A549 (cell line): Measurements from ENCODE around the gene MED4. TPM values are rescaled to one million over a fixed set of nuclear protein-coding genes. Genes with fewer than 3 reads are reported as not detected.

Experiments used
- ATAC-seq, 2 experiments: fragments of 200-7000 bp in 1 of 2; fragments of >200 bp in 1 of 2; cut with Nextera tagmentation in 1 of 2; cut with Tn5 transposase in 1 of 2; 3 replicates each; pipeline versions ENCODE4 v1.8.0 to v1.9.1; 2018 to 2020; ENCODE audit warnings: mild to moderate bottlenecking in 1 of 2, moderate library complexity in 1 of 2
- CTCF ChIA-PET: fragments of 300-600 bp; sonication (Branson Sonifier 250); formaldehyde crosslinking; extraction: SDS; loops from one replicate; lab custom pipeline; 2021; ENCODE audit warnings: antibody characterized with exemption, inconsistent platforms; lab: Yijun Ruan, JAX
- POLR2A ChIA-PET: fragments of 350-600 bp; formaldehyde crosslinking; extraction: SDS; loops from one replicate; lab custom pipeline; 2021; ENCODE audit warnings: antibody characterized with exemption, inconsistent platforms; lab: Yijun Ruan, JAX
- DNase-seq, 2 experiments: peaks; one replicate each; pipeline versions ENCODE4 v3.0.0 to v3.0.0-alpha.2; 2011 to 2016; ENCODE audit warnings: low read depth in 1 of 2, low spot score in 1 of 2
- FAIRE-seq: peaks from 2 replicates; lab custom pipeline; 2011; peaks lifted over from hg19 to GRCh38; lab: Jason Lieb, UNC
- H3K27ac ChIP-seq, 2 experiments: fragments of >200 bp; sonication (Bioruptor Twin); formaldehyde crosslinking; 3 replicates each; pipeline ENCODE4 v1.5.1; 2016 to 2017
- H3K4me1 ChIP-seq: fragments of >200 bp; sonication (Bioruptor Twin); formaldehyde crosslinking; 3 replicates; pipeline ENCODE4 v1.6.1; 2016
- H3K4me2 ChIP-seq: fragments of >200 bp; sonication (Bioruptor Twin); formaldehyde crosslinking; 3 replicates; pipeline ENCODE4 v1.6.1; 2016
- H3K4me3 ChIP-seq: fragments of >200 bp; sonication (Bioruptor Twin); formaldehyde crosslinking; 3 replicates; pipeline ENCODE4 v1.5.1; 2016
- H3K9me3 ChIP-seq: fragments of >200 bp; sonication (Bioruptor Twin); formaldehyde crosslinking; 3 replicates; pipeline ENCODE4 v1.6.1; 2016
- BHLHE40 ChIP-seq: IDR thresholded peaks from 2 replicates; pipeline ENCODE4 v1.6.1; 2012; ENCODE audit warnings: low read depth, low read length, inconsistent platforms
- CBX2 ChIP-seq: fragments of 200-600 bp; sonication (generic); IDR thresholded peaks from 2 replicates; pipeline ENCODE4 v1.6.1; 2016; ENCODE audit warnings: low read depth, mild to moderate bottlenecking, borderline replicate concordance
- CBX8 ChIP-seq: fragments of 200-600 bp; sonication (generic); IDR thresholded peaks from 2 replicates; pipeline ENCODE4 v1.6.1; 2016
- CHD4 ChIP-seq: fragments of 200-600 bp; sonication (generic); IDR thresholded peaks from 2 replicates; pipeline ENCODE4 v1.6.1; 2016; ENCODE audit warnings: antibody characterized with exemption, mild to moderate bottlenecking, borderline replicate concordance
- CTCF ChIP-seq: fragments of >200 bp; sonication (Bioruptor Twin); formaldehyde crosslinking; IDR thresholded peaks from 3 replicates; pipeline ENCODE4 v1.5.1; 2016
- EHMT2 ChIP-seq: fragments of 200-600 bp; sonication (generic); IDR thresholded peaks from 2 replicates; pipeline ENCODE4 v1.6.1; 2016; ENCODE audit warnings: antibody characterized with exemption, low read depth, mild to moderate bottlenecking, moderate library complexity
- ELK1 ChIP-seq: fragments of 150-350 bp; IDR thresholded peaks from 2 replicates; pipeline ENCODE4 v1.6.1; 2014; ENCODE audit warnings: low read depth, mild to moderate bottlenecking, low read length
- EP300 ChIP-seq, 2 experiments: fragments of >200 bp; sonication (Bioruptor Twin); formaldehyde crosslinking; IDR thresholded peaks; 2 replicates in 1 of 2; 3 replicates in 1 of 2; pipeline ENCODE4 v1.6.1; 2016 to 2017
- ESRRA ChIP-seq: fragments of 150-350 bp; IDR thresholded peaks from 2 replicates; pipeline ENCODE4 v1.6.1; 2014; ENCODE audit warnings: mild to moderate bottlenecking, low read length, borderline replicate concordance
- HEYL ChIP-seq: fragments of 250-450 bp; sonication (Bioruptor Pico); IDR thresholded peaks from 2 replicates; pipeline ENCODE4 v1.8.0; 2021; ENCODE audit warnings: mild to moderate bottlenecking, moderate library complexity
- HOXB5 ChIP-seq: fragments of 250-450 bp; sonication (Bioruptor Pico); IDR thresholded peaks from 2 replicates; pipeline ENCODE4 v1.5.0; 2020; ENCODE audit warnings: mild to moderate bottlenecking, moderate library complexity
- KDM1A ChIP-seq: fragments of 200-600 bp; sonication (generic); IDR thresholded peaks from 2 replicates; pipeline ENCODE4 v1.6.1; 2016; ENCODE audit warnings: low read depth, mild to moderate bottlenecking
- KDM5A ChIP-seq: fragments of 200-600 bp; sonication (generic); IDR thresholded peaks from 2 replicates; pipeline ENCODE4 v1.6.1; 2016; ENCODE audit warnings: antibody characterized with exemption, mild to moderate bottlenecking
- MAZ ChIP-seq: fragments of 150-350 bp; IDR thresholded peaks from 2 replicates; pipeline ENCODE4 v1.6.1; 2014; ENCODE audit warnings: antibody characterized with exemption, low read depth, low read length, borderline replicate concordance
- PBX3 ChIP-seq: IDR thresholded peaks from 2 replicates; pipeline ENCODE4 v1.6.1; 2012
- RAD21 ChIP-seq, 2 experiments: fragments of >200 bp in 1 of 2; sonication (Bioruptor Twin) in 1 of 2; formaldehyde crosslinking in 1 of 2; IDR thresholded peaks in 1 of 2; conservative IDR thresholded peaks in 1 of 2; 2 replicates in 1 of 2; 3 replicates in 1 of 2; pipeline ENCODE4 v1.6.1; 2012 to 2018; ENCODE audit warnings: inconsistent platforms in 1 of 2
- REST ChIP-seq: fragments of 200-600 bp; sonication (generic); IDR thresholded peaks from 2 replicates; pipeline ENCODE4 v1.6.1; 2016; ENCODE audit warnings: antibody characterized with exemption, mild to moderate bottlenecking, moderate library complexity
- SMC3 ChIP-seq: fragments of >200 bp; sonication (Bioruptor Twin); formaldehyde crosslinking; IDR thresholded peaks from 3 replicates; pipeline ENCODE4 v1.6.1; 2018; ENCODE audit warnings: inconsistent platforms
- TFCP2L1 ChIP-seq: fragments of 250-450 bp; sonication (Bioruptor Pico); IDR thresholded peaks from 2 replicates; pipeline ENCODE4 v1.5.0; 2021; ENCODE audit warnings: mild to moderate bottlenecking
- ZFP36 ChIP-seq: fragments of 450-650 bp; IDR thresholded peaks from 2 replicates; pipeline ENCODE4 v1.6.1; 2014; ENCODE audit warnings: borderline replicate concordance; ENCODE audit not compliant: partially characterized antibody
- ZSCAN20 ChIP-seq: fragments of 250-450 bp; sonication (Bioruptor Pico); IDR thresholded peaks from 2 replicates; pipeline ENCODE4 v1.8.0; 2022; ENCODE audit warnings: mild to moderate bottlenecking, moderate library complexity
- WGBS: methylation state at CpG from one replicate; pipeline ENCODE4 v1.1.6; 2017; ENCODE audit errors: missing lambda C conversion rate; 5-methylcytosine and 5-hydroxymethylcytosine counted together
- polyA plus RNA-seq, 4 experiments: library from polyadenylated mRNA; depleted of rRNA in 3 of 4; stranded (reverse); fragments of >200 nt; fragmentation: RNase III in 1 of 4; extraction: RNeasy Plus Mini Kit Qiagen cat#74134 plus additional on column Dnase treatment in 1 of 4; gene quantifications; 2 replicates in 3 of 4; 3 replicates in 1 of 4; pipeline ENCODE4 v1.2.3, GENCODE V29; 2011 to 2017

MED4 gene
- polyA plus RNA-seq, 2 of the 4 experiments (the other 2 are of a cell fraction), result 30.5 to 41.9 TPM

- TF ChIP-seq PBX3, result no peak
- TF ChIP-seq ZFP36, result no peak
Measured at GRCh38 chr13:48040049-48040448, 54.9 kb downstream of the MED4 start (continued).

GRCh38 chr13:48038761-48039160 lies 56.1 kb downstream of the MED4 start:
- FAIRE-seq (no peak), ATAC-seq (no peak), DNase-seq (no peak)
- 100% methylated on average over 1 of the region's 1 CpG for WGBS
- Histone ChIP-seq H3K9me3 (no peaks in the 10 kb centered on the region), H3K4me1 (peaks cover 16% of the 10 kb centered on the region; the same call in 2 of the 3 replicates), H3K4me3 (peak overlapping the region; percentile 69), H3K4me2 (peak overlapping the region; percentile 52), H3K27ac (peak overlapping the region; percentile 97 to 98; a peak in 4 of 6 replicates)
- ChIA-PET POLR2A (interaction anchor here (0.6 to 2.1 kb wide), 4 partner anchors 8 to 116 kb away, joined by 3 to 16 read pairs (median 6); partner anchors contain the start of gene SUCLA2), CTCF (interaction anchor here (0.9 to 3.2 kb wide), 14 partner anchors 9 to 110 kb away, joined by 3 to 36 read pairs (median 7); partner anchors contain the start of gene MED4)
- no peak for TF ChIP-seq ESRRA

- Histone ChIP-seq H3K4me2 (peak within 1 kb of the TSS; percentile 88), H3K27ac (peak within 1 kb of the TSS; percentile 97 to 98), H3K4me3 (peak within 1 kb of the TSS; percentile 69), H3K9me3 (no peaks in the 10 kb centered on the region), H3K4me1 (peaks cover 16% of the 10 kb centered on the region; the same call in 2 of the 3 replicates)
- ChIA-PET CTCF (interaction anchor here (0.7 to 3.2 kb wide), 26 partner anchors 10 to 732 kb away, joined by 3 to 36 read pairs (median 5); partner anchors contain the start of genes ITM2B and MED4), POLR2A (interaction anchor here (0.6 to 2.1 kb wide), 15 partner anchors 10 to 1064 kb away, joined by 3 to 19 read pairs (median 4); partner anchors contain the start of genes ITM2B, MED4 and SUCLA2)
- 6% methylated on average over 10 of the region's 82 CpGs for WGBS
- no peak for FAIRE-seq
- peak; percentile 96 to 98 for ATAC-seq
- peak; percentile 88 to 96 for DNase-seq
- no peak for TF ChIP-seq CBX8
- TF ChIP-seq RAD21 (conservative IDR thresholded peaks at IDR 0.05 in 1 of 2, IDR thresholded peaks at IDR 0.05 in 1 of 2), result peak; percentile 40 to 42; a peak in 3 of 5 replicates
- TF ChIP-seq CTCF, result peak; percentile 85
- TF ChIP-seq EHMT2, result no peak
- TF ChIP-seq CBX2, result no peak
- TF ChIP-seq KDM5A, result peak; percentile 87
- TF ChIP-seq ZSCAN20, result no peak
- TF ChIP-seq HEYL (CRISPR knock-in tag), result no peak
- no peak for TF ChIP-seq REST
- no peak for TF ChIP-seq CHD4
- no peak for TF ChIP-seq ELK1
- no peak for TF ChIP-seq KDM1A
- no peak for TF ChIP-seq MAZ
- TF ChIP-seq TFCP2L1, result no peak
- TF ChIP-seq HOXB5, result no peak
- peak; percentile 63; the same call in 1 of the 2 replicates for TF ChIP-seq PBX3
- no peak for TF ChIP-seq EP300 (IDR thresholded peaks at IDR 0.05)
- peak; percentile 44; the same call in 2 of the 3 replicates for TF ChIP-seq SMC3
- no peak for TF ChIP-seq BHLHE40
- no peak for TF ChIP-seq ESRRA
Measured at GRCh38 chr13:48037346-48038173, 57.3 kb downstream of the MED4 start, which contains the start of gene NUDT15. TSS of gene NUDT15 (plus strand) at chr13:48037726. CDS start at chr13:48037747, 21 bp downstream.
